ENCODE results near the gene ERO1B.

DNA sequence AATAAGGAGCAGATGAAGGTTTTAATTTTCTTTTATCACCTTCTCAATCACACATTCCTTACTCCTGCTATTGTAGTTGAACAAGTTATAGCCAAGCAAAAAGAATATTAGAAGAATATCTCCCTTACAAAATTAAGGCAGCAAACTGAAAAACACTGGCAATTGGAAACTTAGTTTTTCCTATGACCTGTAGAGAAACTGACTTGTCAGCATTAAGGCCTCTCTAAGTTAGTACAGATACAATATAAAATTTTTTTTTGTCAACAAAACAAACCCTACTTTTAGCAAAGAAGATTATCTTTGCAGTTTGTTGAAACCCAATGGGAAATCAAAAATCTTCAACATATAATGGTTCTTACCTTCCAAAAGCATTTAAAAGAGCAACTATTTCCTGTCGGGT is 61.3 kb downstream of the ERO1B start:
- TF ChIP-seq, protein P1, sequence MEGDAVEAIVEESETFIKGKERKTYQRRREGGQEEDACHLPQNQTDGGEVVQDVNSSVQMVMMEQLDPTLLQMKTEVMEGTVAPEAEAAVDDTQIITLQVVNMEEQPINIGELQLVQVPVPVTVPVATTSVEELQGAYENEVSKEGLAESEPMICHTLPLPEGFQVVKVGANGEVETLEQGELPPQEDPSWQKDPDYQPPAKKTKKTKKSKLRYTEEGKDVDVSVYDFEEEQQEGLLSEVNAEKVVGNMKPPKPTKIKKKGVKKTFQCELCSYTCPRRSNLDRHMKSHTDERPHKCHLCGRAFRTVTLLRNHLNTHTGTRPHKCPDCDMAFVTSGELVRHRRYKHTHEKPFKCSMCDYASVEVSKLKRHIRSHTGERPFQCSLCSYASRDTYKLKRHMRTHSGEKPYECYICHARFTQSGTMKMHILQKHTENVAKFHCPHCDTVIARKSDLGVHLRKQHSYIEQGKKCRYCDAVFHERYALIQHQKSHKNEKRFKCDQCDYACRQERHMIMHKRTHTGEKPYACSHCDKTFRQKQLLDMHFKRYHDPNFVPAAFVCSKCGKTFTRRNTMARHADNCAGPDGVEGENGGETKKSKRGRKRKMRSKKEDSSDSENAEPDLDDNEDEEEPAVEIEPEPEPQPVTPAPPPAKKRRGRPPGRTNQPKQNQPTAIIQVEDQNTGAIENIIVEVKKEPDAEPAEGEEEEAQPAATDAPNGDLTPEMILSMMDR (IDR thresholded peaks at IDR 0.05; ENCODE audit: low read depth, low read length), result no peak
- TF ChIP-seq, protein P2, sequence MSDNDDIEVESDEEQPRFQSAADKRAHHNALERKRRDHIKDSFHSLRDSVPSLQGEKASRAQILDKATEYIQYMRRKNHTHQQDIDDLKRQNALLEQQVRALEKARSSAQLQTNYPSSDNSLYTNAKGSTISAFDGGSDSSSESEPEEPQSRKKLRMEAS (IDR thresholded peaks at IDR 0.05; ENCODE audit: low read depth, low read length), result no peak
- no peak for TF ChIP-seq POLR2A (IDR thresholded peaks at IDR 0.05; ENCODE audit: extremely low read depth, insufficient read length)
